ENCODE results near the gene ZNF695. TPM values are rescaled to one million over a fixed set of nuclear protein-coding genes. Genes with fewer than 3 reads are reported as not detected.
A peak's percentile ranks its signal among the peaks of the same experiment; 100 is the strongest.
"Not testable (repeated sequence)": the region's sequence is repeated elsewhere in the genome, so short reads cannot be mapped to it uniquely, and the experiment has no call there.

Gene ZNF695
- 17.4 and 19.7 TPM in 2 replicates for total RNA-seq (2014; rRNA removed; shearing (Covaris generic))

- peaks cover 19% of the 10 kb centered on the region for H3K9me3 ChIP-seq (replicated peaks)
- H3K4me1 ChIP-seq = no peaks in the 10 kb centered on the region; the same call in 1 of the 2 replicates
- no peaks in the 10 kb centered on the region for H3K27me3 ChIP-seq
- peak within 1 kb of the TSS; percentile 69 for H3K27ac ChIP-seq
- peak; percentile 95 to 96 for DNase-seq
- peaks cover 21% of the 10 kb centered on the region for H3K36me3 ChIP-seq
- peak within 1 kb of the TSS; percentile 92 for H3K4me3 ChIP-seq
Observed at GRCh38 chr1:247007511-247008405, at the start of gene ZNF695. ZNF695 (minus strand) TSS chr1:247008057; CDS start chr1:247007908, 149 bp downstream.

- no peaks in the 10 kb centered on the region for H3K36me3 ChIP-seq
- H3K27me3 ChIP-seq = no peaks in the 10 kb centered on the region
- H3K9me3 ChIP-seq (replicated peaks) = peaks cover 22% of the 10 kb centered on the region
- no peak overlapping the region for H3K27ac ChIP-seq
- no peak for DNase-seq
- H3K4me1 ChIP-seq = no peaks in the 10 kb centered on the region
- no peak overlapping the region for H3K4me3 ChIP-seq
Observed at GRCh38 chr1:247056071-247056470, 48.2 kb upstream of the ZNF695 start.

GRCh38 chr1:247054992-247055415 lies 47.1 kb upstream of the ZNF695 start:
- Histone ChIP-seq H3K4me3 (no peak overlapping the region), H3K4me1 (no peaks in the 10 kb centered on the region), H3K36me3 (no peaks in the 10 kb centered on the region), H3K9me3 (replicated peaks) (peaks cover 23% of the 10 kb centered on the region), H3K27ac (no peak overlapping the region), H3K27me3 (no peaks in the 10 kb centered on the region)
- DNase-seq = peak in 1 of 2 experiments; percentile 7

GRCh38 chr1:247047702-247048101 lies 39.8 kb upstream of the ZNF695 start:
- no peak for DNase-seq
- H3K27me3 ChIP-seq = no peaks in the 10 kb centered on the region
- H3K27ac ChIP-seq = no peak overlapping the region
- H3K4me3 ChIP-seq = no peak overlapping the region
- H3K4me1 ChIP-seq = no peaks in the 10 kb centered on the region
- peaks cover 10% of the 10 kb centered on the region for H3K9me3 ChIP-seq (replicated peaks)
- H3K36me3 ChIP-seq = no peaks in the 10 kb centered on the region; the same call in 1 of the 2 replicates

- Histone ChIP-seq H3K27me3 (no peaks in the 10 kb centered on the region), H3K4me3 (no peak overlapping the region), H3K36me3 (no peaks in the 10 kb centered on the region; the same call in 1 of the 2 replicates), H3K4me1 (no peaks in the 10 kb centered on the region), H3K27ac (no peak overlapping the region), H3K9me3 (replicated peaks) (peaks cover 10% of the 10 kb centered on the region)
- DNase-seq = no peak
Observed at GRCh38 chr1:247047260-247047659, 39.4 kb upstream of the ZNF695 start.

GRCh38 chr1:247043406-247043805 lies 35.5 kb upstream of the ZNF695 start:
- Histone ChIP-seq H3K36me3 (peaks cover 7% of the 10 kb centered on the region), H3K27me3 (no peaks in the 10 kb centered on the region), H3K9me3 (replicated peaks) (peaks cover 11% of the 10 kb centered on the region), H3K27ac (no peak overlapping the region), H3K4me3 (no peak overlapping the region), H3K4me1 (no peaks in the 10 kb centered on the region)
- no peak for DNase-seq

GRCh38 chr1:247037511-247038320 lies 29.9 kb upstream of the ZNF695 start:
- Histone ChIP-seq H3K4me1 (no peaks in the 10 kb centered on the region), H3K36me3 (peaks cover 45% of the 10 kb centered on the region), H3K4me3 (no peak overlapping the region), H3K9me3 (replicated peaks) (peaks cover 35% of the 10 kb centered on the region), H3K27me3 (no peaks in the 10 kb centered on the region), H3K27ac (no peak overlapping the region)
- DNase-seq = no peak

GRCh38 chr1:247032306-247032705 lies 24.4 kb upstream of the ZNF695 start:
- H3K27ac ChIP-seq, DNase-seq, H3K4me3 ChIP-seq, H3K4me1 ChIP-seq, H3K27me3 ChIP-seq: not testable (repeated sequence)
- Histone ChIP-seq H3K36me3 (peaks cover 27% of the 10 kb centered on the region), H3K9me3 (replicated peaks) (peaks cover 20% of the 10 kb centered on the region)

- not testable (repeated sequence) for H3K36me3 ChIP-seq; H3K9me3 ChIP-seq (replicated peaks); H3K4me1 ChIP-seq; H3K27ac ChIP-seq; DNase-seq; H3K27me3 ChIP-seq; H3K4me3 ChIP-seq
Observed at GRCh38 chr1:247024658-247025057, 16.8 kb upstream of the ZNF695 start.

GRCh38 chr1:247013391-247013790 lies 5.5 kb upstream of the ZNF695 start:
- H3K9me3 ChIP-seq (replicated peaks) = no peaks in the 10 kb centered on the region
- H3K27me3 ChIP-seq = no peaks in the 10 kb centered on the region
- H3K4me1 ChIP-seq = no peaks in the 10 kb centered on the region
- no peak overlapping the region for H3K27ac ChIP-seq
- DNase-seq = no peak
- no peak overlapping the region for H3K4me3 ChIP-seq
- H3K36me3 ChIP-seq = no peaks in the 10 kb centered on the region

GRCh38 chr1:247008406-247008799 lies 546 bp upstream of the ZNF695 start:
- no peak for DNase-seq
- no peaks in the 10 kb centered on the region for H3K27me3 ChIP-seq
- H3K27ac ChIP-seq = no peak overlapping the region
- H3K9me3 ChIP-seq (replicated peaks) = peaks cover 12% of the 10 kb centered on the region
- H3K4me3 ChIP-seq = peak overlapping the region; percentile 92
- no peaks in the 10 kb centered on the region; the same call in 1 of the 2 replicates for H3K4me1 ChIP-seq
- H3K36me3 ChIP-seq = peaks cover 15% of the 10 kb centered on the region

- not testable (repeated sequence) for H3K4me1 ChIP-seq, H3K4me3 ChIP-seq, DNase-seq, H3K27ac ChIP-seq, H3K27me3 ChIP-seq
- peaks cover 24% of the 10 kb centered on the region for H3K9me3 ChIP-seq (replicated peaks)
- H3K36me3 ChIP-seq = peaks cover 36% of the 10 kb centered on the region
Observed at GRCh38 chr1:247004081-247004480, 3.8 kb downstream of the ZNF695 start.

- H3K27me3 ChIP-seq = no peaks in the 10 kb centered on the region
- H3K27ac ChIP-seq = no peak overlapping the region
- H3K4me1 ChIP-seq = no peaks in the 10 kb centered on the region
- no peak overlapping the region for H3K4me3 ChIP-seq
- no peak for DNase-seq
- peaks cover 53% of the 10 kb centered on the region for H3K9me3 ChIP-seq (replicated peaks)
- H3K36me3 ChIP-seq = peaks cover 69% of the 10 kb centered on the region
Observed at GRCh38 chr1:246989901-246990300, 18.0 kb downstream of the ZNF695 start.

- Histone ChIP-seq H3K4me3 (no peak overlapping the region), H3K27ac (no peak overlapping the region), H3K9me3 (replicated peaks) (peaks cover 53% of the 10 kb centered on the region)
Observed at GRCh38 chr1:246988316-246988715, 19.5 kb downstream of the ZNF695 start.

More at GRCh38 chr1:246988316-246988715, 19.5 kb downstream of the ZNF695 start:
- H3K4me1 ChIP-seq = no peaks in the 10 kb centered on the region
- no peaks in the 10 kb centered on the region for H3K27me3 ChIP-seq
- peaks cover 70% of the 10 kb centered on the region for H3K36me3 ChIP-seq
- no peak for DNase-seq
